SK-N-SH treated with all-trans-retinoic acid at 6 μM for 48 hours (cell line): ENCODE measurements around the gene GDF7.

Source experiments
- ATAC-seq: fragments of 200-7000 bp; cut with Tn5 transposase; 3 replicates; pipeline ENCODE4 v1.9.1; 2020; ENCODE audit warnings: mild to moderate bottlenecking, moderate library complexity
- ARNTL ChIP-seq: fragments of 450-650 bp; formaldehyde crosslinking; IDR thresholded peaks from 2 replicates; pipeline ENCODE4 v1.5.0; 2020; ENCODE audit warnings: low read depth, mild to moderate bottlenecking, moderate library complexity, borderline replicate concordance
- BACH2 ChIP-seq: fragments of 250-450 bp; sonication (Bioruptor Pico); IDR thresholded peaks from 2 replicates; pipeline ENCODE4 v1.9.0; 2021; ENCODE audit warnings: mild to moderate bottlenecking, borderline replicate concordance
- CSDC2 ChIP-seq: fragments of 250-450 bp; sonication (Bioruptor Pico); IDR thresholded peaks from 2 replicates; pipeline ENCODE4 v1.5.0; 2020; ENCODE audit warnings: mild to moderate bottlenecking, moderate library complexity
- ESRRG ChIP-seq: fragments of 250-450 bp; sonication (Bioruptor Pico); IDR thresholded peaks from 2 replicates; pipeline ENCODE4 v1.6.1; 2021; ENCODE audit warnings: mild to moderate bottlenecking
- GLIS3 ChIP-seq: fragments of 250-450 bp; sonication (Bioruptor Pico); IDR thresholded peaks from 2 replicates; pipeline ENCODE4 v1.5.0; 2020; ENCODE audit warnings: mild to moderate bottlenecking, moderate library complexity
- ISL1 ChIP-seq: fragments of 250-450 bp; sonication (Bioruptor Pico); IDR thresholded peaks from 2 replicates; pipeline ENCODE4 v2.1.2; 2022; ENCODE audit warnings: mild to moderate bottlenecking, moderate library complexity
- OSR1 ChIP-seq: fragments of 250-450 bp; sonication (Bioruptor Pico); IDR thresholded peaks from 2 replicates; pipeline ENCODE4 v1.8.0; 2022; ENCODE audit warnings: moderate library complexity, mild to moderate bottlenecking, inconsistent platforms
- PPARA ChIP-seq: fragments of 250-450 bp; sonication (Bioruptor Pico); IDR thresholded peaks from 2 replicates; pipeline ENCODE4 v1.5.0; 2020; ENCODE audit warnings: mild to moderate bottlenecking, borderline replicate concordance
- RARB ChIP-seq: fragments of 250-450 bp; sonication (Bioruptor Pico); IDR thresholded peaks from 2 replicates; pipeline ENCODE4 v1.8.0; 2021; ENCODE audit warnings: mild to moderate bottlenecking, moderate library complexity
- SNAI2 ChIP-seq: fragments of 250-450 bp; sonication (Bioruptor Pico); IDR thresholded peaks from 2 replicates; pipeline ENCODE4 v1.5.0; 2020; ENCODE audit warnings: mild to moderate bottlenecking, moderate library complexity
- TCF4 ChIP-seq: fragments of 250-450 bp; sonication (Bioruptor Pico); IDR thresholded peaks from 2 replicates; pipeline ENCODE4 v1.8.0; 2021; ENCODE audit warnings: mild to moderate bottlenecking, moderate library complexity, borderline replicate concordance
- TOX ChIP-seq: fragments of 250-450 bp; sonication (Bioruptor Pico); IDR thresholded peaks from 2 replicates; pipeline ENCODE4 v1.8.0; 2021; ENCODE audit warnings: mild to moderate bottlenecking, moderate library complexity, borderline replicate concordance
- ZC3H10 ChIP-seq: fragments of 250-450 bp; sonication (Bioruptor Pico); IDR thresholded peaks from 2 replicates; pipeline ENCODE4 v1.5.1; 2021; ENCODE audit warnings: mild to moderate bottlenecking, moderate library complexity
- ZFP3 ChIP-seq: fragments of 250-450 bp; sonication (Bioruptor Pico); IDR thresholded peaks from 2 replicates; pipeline ENCODE4 v1.5.0; 2020; ENCODE audit warnings: mild to moderate bottlenecking, moderate library complexity
- ZFP30 ChIP-seq: fragments of 450-650 bp; formaldehyde crosslinking; IDR thresholded peaks from 2 replicates; pipeline ENCODE4 v1.5.0; 2022; ENCODE audit warnings: mild to moderate bottlenecking, moderate library complexity
- ZNF565 ChIP-seq: fragments of 450-650 bp; formaldehyde crosslinking; conservative IDR thresholded peaks from 2 replicates; pipeline ENCODE4 v1.5.0; 2020; ENCODE audit warnings: low read depth, mild to moderate bottlenecking, moderate library complexity
- ZNF70 ChIP-seq: fragments of 450-650 bp; formaldehyde crosslinking; IDR thresholded peaks from 2 replicates; pipeline ENCODE4 v1.5.0; 2020; ENCODE audit warnings: mild to moderate bottlenecking, moderate library complexity
- ZNF8 ChIP-seq: fragments of 450-650 bp; formaldehyde crosslinking; IDR thresholded peaks from 2 replicates; pipeline ENCODE4 v1.5.0; 2020; ENCODE audit warnings: mild to moderate bottlenecking, moderate library complexity
- TF ChIP-seq, protein P1 (sequence below): fragments of 250-450 bp; sonication (Bioruptor Pico); IDR thresholded peaks from 2 replicates; pipeline ENCODE4 v1.5.1; 2020; ENCODE audit warnings: low read depth, mild to moderate bottlenecking, moderate library complexity
- TF ChIP-seq, protein P2 (sequence below): fragments of 250-450 bp; sonication (Bioruptor Pico); IDR thresholded peaks from 2 replicates; pipeline ENCODE4 v1.5.0; 2020; ENCODE audit warnings: mild to moderate bottlenecking, moderate library complexity
- TF ChIP-seq, protein P3 (sequence below): fragments of 250-450 bp; sonication (Bioruptor Pico); IDR thresholded peaks from 2 replicates; pipeline ENCODE4 v1.8.0; 2020; ENCODE audit warnings: mild to moderate bottlenecking, moderate library complexity, borderline replicate concordance
- TF ChIP-seq, protein P4 (sequence below): fragments of 250-450 bp; sonication (Bioruptor Pico); IDR thresholded peaks from 2 replicates; pipeline ENCODE4 v1.5.1; 2021; ENCODE audit warnings: mild to moderate bottlenecking, moderate library complexity
- TF ChIP-seq, protein P5 (sequence below): fragments of 250-450 bp; sonication (Bioruptor Pico); IDR thresholded peaks from 2 replicates; pipeline ENCODE4 v1.8.0; 2021; ENCODE audit warnings: low read depth, mild to moderate bottlenecking, moderate library complexity, borderline replicate concordance

The GDF7 gene

DNA sequence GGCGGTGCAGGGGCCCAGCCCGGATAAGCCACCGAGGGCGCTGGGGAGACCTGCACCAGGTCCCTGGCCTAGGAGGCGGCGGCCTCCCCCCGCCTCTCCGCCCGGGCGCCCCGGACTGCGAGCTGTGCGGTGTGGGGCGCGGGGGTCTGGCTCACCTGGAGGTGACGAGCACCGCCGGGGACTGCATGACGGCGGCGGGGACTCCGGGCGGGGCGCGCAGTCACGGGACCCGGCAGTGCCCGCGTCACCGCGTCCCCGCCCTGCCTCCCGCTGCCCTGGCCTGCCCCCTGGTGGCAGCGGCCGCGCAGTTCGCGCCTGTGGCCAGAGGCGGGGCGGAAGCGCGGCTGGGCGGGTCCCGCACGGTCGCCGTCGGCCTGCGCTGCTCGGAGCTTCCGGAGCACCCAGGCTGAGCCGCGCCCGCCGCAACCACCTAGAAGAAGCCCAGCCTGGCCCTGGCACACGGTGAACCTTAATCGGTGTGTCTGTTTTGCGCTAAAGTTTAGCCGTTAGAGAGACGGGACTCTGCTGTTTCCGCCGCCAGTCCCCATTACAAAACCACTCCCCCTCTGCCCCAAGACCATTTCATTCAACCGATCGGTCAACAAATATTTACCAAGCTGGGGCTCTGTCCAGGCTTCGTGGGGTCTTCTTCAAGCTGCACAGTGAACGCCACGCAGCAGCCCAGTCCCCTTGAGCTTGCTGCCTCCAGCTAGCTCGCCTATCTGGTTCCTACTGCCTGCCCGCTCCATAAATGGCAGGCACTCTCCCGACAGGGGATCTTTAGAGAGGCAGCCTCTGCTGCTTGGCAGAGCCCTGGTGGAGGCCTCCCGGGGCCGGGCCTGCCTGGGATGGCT lies 15.8 kb upstream of the GDF7 start, which contains the start of gene HS1BP3:
Gene HS1BP3, minus strand, starts transcription at position 222 of the 854 bp plus-strand sequence. Its CDS starts 35 bp downstream, at position 187.
- ATAC-seq: peak; percentile 96
- TF ChIP-seq ZNF565 (CRISPR knock-in tag) (no peak), SNAI2 (CRISPR knock-in tag) (0 out of 2 replicates have a peak, but pooled peaks have one; percentile 61), ESRRG (CRISPR knock-in tag) (no peak), RARB (CRISPR knock-in tag) (no peak), PPARA (CRISPR knock-in tag) (no peak), TOX (CRISPR knock-in tag) (no peak), GLIS3 (CRISPR knock-in tag) (0 out of 2 replicates have a peak, but pooled peaks have one; percentile 17), ZNF70 (CRISPR knock-in tag) (peak; percentile 37; the same call in 1 of the 2 replicates), ZFP30 (CRISPR knock-in tag) (no peak), ZFP3 (CRISPR knock-in tag) (0 out of 2 replicates have a peak, but pooled peaks have one; percentile 24), TCF4 (CRISPR knock-in tag) (no peak), ARNTL (CRISPR knock-in tag) (no peak), OSR1 (CRISPR knock-in tag) (no peak), ISL1 (CRISPR knock-in tag) (no peak), CSDC2 (no peak; the same call in 1 of the 2 replicates), BACH2 (CRISPR knock-in tag) (0 out of 2 replicates have a peak, but pooled peaks have one; percentile 44), ZNF8 (no peak), ZC3H10 (CRISPR knock-in tag) (no peak)
- TF ChIP-seq, protein P1, sequence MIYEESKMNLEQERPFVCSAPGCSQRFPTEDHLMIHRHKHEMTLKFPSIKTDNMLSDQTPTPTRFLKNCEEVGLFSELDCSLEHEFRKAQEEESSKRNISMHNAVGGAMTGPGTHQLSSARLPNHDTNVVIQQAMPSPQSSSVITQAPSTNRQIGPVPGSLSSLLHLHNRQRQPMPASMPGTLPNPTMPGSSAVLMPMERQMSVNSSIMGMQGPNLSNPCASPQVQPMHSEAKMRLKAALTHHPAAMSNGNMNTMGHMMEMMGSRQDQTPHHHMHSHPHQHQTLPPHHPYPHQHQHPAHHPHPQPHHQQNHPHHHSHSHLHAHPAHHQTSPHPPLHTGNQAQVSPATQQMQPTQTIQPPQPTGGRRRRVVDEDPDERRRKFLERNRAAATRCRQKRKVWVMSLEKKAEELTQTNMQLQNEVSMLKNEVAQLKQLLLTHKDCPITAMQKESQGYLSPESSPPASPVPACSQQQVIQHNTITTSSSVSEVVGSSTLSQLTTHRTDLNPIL (CRISPR knock-in tag): no peak
- TF ChIP-seq, protein P2, sequence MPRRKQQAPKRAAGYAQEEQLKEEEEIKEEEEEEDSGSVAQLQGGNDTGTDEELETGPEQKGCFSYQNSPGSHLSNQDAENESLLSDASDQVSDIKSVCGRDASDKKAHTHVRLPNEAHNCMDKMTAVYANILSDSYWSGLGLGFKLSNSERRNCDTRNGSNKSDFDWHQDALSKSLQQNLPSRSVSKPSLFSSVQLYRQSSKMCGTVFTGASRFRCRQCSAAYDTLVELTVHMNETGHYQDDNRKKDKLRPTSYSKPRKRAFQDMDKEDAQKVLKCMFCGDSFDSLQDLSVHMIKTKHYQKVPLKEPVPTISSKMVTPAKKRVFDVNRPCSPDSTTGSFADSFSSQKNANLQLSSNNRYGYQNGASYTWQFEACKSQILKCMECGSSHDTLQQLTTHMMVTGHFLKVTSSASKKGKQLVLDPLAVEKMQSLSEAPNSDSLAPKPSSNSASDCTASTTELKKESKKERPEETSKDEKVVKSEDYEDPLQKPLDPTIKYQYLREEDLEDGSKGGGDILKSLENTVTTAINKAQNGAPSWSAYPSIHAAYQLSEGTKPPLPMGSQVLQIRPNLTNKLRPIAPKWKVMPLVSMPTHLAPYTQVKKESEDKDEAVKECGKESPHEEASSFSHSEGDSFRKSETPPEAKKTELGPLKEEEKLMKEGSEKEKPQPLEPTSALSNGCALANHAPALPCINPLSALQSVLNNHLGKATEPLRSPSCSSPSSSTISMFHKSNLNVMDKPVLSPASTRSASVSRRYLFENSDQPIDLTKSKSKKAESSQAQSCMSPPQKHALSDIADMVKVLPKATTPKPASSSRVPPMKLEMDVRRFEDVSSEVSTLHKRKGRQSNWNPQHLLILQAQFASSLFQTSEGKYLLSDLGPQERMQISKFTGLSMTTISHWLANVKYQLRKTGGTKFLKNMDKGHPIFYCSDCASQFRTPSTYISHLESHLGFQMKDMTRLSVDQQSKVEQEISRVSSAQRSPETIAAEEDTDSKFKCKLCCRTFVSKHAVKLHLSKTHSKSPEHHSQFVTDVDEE (CRISPR knock-in tag): peak; percentile 16
- TF ChIP-seq, protein P3, sequence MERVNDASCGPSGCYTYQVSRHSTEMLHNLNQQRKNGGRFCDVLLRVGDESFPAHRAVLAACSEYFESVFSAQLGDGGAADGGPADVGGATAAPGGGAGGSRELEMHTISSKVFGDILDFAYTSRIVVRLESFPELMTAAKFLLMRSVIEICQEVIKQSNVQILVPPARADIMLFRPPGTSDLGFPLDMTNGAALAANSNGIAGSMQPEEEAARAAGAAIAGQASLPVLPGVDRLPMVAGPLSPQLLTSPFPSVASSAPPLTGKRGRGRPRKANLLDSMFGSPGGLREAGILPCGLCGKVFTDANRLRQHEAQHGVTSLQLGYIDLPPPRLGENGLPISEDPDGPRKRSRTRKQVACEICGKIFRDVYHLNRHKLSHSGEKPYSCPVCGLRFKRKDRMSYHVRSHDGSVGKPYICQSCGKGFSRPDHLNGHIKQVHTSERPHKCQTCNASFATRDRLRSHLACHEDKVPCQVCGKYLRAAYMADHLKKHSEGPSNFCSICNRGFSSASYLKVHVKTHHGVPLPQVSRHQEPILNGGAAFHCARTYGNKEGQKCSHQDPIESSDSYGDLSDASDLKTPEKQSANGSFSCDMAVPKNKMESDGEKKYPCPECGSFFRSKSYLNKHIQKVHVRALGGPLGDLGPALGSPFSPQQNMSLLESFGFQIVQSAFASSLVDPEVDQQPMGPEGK (CRISPR knock-in tag): no peak
- TF ChIP-seq, protein P4, sequence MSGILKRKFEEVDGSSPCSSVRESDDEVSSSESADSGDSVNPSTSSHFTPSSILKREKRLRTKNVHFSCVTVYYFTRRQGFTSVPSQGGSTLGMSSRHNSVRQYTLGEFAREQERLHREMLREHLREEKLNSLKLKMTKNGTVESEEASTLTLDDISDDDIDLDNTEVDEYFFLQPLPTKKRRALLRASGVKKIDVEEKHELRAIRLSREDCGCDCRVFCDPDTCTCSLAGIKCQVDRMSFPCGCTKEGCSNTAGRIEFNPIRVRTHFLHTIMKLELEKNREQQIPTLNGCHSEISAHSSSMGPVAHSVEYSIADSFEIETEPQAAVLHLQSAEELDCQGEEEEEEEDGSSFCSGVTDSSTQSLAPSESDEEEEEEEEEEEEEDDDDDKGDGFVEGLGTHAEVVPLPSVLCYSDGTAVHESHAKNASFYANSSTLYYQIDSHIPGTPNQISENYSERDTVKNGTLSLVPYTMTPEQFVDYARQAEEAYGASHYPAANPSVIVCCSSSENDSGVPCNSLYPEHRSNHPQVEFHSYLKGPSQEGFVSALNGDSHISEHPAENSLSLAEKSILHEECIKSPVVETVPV (CRISPR knock-in tag): no peak
- TF ChIP-seq, protein P5, sequence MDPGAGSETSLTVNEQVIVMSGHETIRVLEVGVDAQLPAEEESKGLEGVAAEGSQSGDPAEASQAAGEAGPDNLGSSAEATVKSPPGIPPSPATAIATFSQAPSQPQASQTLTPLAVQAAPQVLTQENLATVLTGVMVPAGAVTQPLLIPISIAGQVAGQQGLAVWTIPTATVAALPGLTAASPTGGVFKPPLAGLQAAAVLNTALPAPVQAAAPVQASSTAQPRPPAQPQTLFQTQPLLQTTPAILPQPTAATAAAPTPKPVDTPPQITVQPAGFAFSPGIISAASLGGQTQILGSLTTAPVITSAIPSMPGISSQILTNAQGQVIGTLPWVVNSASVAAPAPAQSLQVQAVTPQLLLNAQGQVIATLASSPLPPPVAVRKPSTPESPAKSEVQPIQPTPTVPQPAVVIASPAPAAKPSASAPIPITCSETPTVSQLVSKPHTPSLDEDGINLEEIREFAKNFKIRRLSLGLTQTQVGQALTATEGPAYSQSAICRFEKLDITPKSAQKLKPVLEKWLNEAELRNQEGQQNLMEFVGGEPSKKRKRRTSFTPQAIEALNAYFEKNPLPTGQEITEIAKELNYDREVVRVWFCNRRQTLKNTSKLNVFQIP (CRISPR knock-in tag): no peak

DNA sequence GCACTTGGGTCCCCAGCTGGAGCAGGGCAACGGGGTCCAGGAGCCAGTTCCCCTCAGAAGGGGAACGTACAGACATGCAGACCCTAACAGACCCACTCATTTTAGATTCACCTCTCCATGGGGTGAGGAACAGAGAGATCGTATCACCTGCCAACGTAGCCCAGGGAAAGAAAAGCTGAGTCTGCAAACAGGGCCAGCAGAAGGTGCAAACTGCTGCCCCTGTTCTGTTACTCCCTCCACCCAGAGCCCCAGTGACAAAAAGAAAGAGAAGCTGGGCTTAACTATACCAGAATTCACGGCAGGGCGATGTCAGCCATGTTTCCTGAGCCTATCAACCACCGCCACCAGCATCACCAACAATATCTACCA lies 15.2 kb upstream of the GDF7 start:
- no peak for TF ChIP-seq ARNTL (CRISPR knock-in tag)
- TF ChIP-seq TOX (CRISPR knock-in tag): no peak
- no peak for TF ChIP-seq BACH2 (CRISPR knock-in tag)
- no peak for TF ChIP-seq ZFP30 (CRISPR knock-in tag)
- no peak for TF ChIP-seq ZNF70 (CRISPR knock-in tag)
- no peak for TF ChIP-seq PPARA (CRISPR knock-in tag)
- TF ChIP-seq ESRRG (CRISPR knock-in tag): no peak
- TF ChIP-seq RARB (CRISPR knock-in tag): no peak
- no peak for TF ChIP-seq ZC3H10 (CRISPR knock-in tag)
- TF ChIP-seq, protein P1 (CRISPR knock-in tag): no peak
- no peak for TF ChIP-seq SNAI2 (CRISPR knock-in tag)
- ATAC-seq: no peak
